Stimulated activated CD8-positive, alpha-beta memory T cell treated with anti-CD3 and anti-CD28 coated beads, Interleukin-7, amount 100 ng/mL, for 48 hours (primary cell): ENCODE data around the gene PIGO.

Experiments used
- DNase-seq, 2 donors: peaks; one replicate each; pipeline ENCODE4 v3.0.0-alpha.2; 2020; ENCODE audit warnings: low read depth in 1 of 2; ENCODE audit errors: extremely low read depth in 1 of 2

PIGO gene

DNA sequence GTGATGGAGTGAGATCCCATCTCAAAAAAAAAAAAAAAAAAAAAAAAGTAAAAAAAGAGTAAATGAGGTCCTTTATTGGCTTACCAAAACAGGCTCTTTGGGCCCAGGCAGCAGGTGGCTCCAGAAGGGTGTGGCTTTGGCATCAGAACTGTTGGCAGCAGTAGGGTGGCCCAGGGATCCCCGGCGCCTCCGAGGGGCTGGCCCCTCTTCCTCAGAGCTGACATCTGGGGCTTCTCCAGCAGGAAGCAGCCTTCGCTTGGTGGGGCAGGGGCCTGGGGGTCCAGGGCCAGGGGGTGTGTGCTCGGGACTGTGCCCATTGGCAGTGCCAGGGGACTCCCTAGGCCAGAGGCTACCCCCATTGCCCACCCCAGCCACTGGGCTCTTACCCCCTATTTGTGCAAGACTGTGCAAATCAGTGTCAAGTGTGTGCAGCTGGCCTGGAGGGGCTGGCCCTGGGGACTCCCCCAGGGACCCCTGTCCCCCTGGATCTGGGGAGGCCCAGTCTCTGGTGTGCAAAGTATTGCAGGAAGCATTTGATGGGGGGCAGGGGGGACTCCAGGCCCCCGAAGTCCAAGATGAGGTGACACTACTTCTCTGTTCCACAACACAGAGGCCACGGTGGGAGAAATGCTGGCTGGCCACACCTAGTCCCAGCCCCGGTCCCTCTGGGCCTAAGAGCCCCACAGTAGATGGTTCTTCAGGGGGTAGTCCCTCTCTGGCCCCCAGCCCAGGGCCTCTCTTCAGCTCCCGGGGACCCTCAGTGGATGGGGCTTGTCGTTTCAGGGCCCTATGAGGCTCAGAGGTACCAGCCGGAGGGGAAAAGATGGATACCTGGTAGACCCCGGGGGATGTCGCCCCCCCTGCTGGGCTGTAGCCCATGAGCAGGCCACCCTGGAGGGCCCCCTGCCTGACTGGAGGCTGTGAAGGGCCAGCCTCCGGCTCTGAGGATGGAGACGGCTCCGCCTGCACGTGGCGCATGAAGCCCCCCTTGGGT is 11.2 kb upstream of the PIGO start:
- DNase-seq: no peak

GRCh38 chr9:35106343-35106730 is 9.9 kb upstream of the PIGO start:
- DNase-seq: no peak

- no peak for DNase-seq
Measured at GRCh38 chr9:35105571-35106342, 9.4 kb upstream of the PIGO start.

DNA sequence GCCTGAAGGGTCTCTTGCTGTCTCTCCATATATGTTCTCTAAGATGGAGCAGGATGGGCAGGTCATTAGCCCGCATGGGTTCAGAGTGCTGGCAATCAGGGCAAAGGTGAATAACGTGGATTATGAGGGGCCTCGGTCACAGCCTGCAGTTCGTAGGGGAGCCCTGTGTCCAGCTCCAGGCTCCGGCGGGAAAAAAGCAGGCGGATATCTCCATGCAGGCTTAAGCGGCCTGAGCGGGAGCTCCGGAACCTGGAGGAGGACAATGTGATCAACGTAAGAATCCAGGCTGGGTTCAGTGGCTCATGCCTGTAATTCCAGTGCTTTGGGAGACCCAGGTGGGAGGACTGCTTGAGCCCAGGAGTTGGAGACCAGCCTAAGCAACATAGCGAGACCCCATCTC is 8.7 kb upstream of the PIGO start:
- DNase-seq: no peak

- no peak for DNase-seq
Measured at GRCh38 chr9:35104586-35104985, 8.2 kb upstream of the PIGO start.

DNA sequence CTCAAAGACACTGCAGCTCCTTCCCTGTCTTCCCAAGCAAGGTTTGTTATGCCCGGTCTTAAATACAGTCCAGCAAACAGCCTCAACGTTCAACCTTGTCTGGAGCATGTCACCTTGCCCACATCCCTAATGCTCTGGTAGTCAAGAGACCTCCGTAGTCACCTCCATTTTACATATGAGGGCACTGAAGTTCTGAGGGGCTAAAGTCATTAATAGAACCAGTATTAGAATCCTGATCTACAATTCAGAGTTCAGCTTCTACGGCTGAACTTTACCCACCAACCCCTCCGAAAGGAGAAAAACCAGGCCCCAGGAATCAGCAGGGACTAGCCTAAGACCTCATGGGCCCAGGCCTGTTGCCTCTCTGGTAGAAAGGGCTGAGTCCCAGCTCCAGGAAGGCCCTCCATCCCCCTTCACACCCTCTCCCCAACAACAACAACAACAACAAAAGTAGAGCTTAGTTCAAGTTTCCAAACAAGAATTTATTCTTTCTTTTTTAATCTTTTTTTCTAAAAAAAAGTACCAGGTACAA is 7.3 kb upstream of the PIGO start:
- DNase-seq: no peak

- peak; percentile 80 to 92 for DNase-seq
Measured at GRCh38 chr9:35102769-35103659, 6.6 kb upstream of the PIGO start, which contains the start of gene STOML2. Gene STOML2, minus strand, starts transcription at chr9:35103131. Its CDS starts 37 bp downstream, at chr9:35103094.

DNA sequence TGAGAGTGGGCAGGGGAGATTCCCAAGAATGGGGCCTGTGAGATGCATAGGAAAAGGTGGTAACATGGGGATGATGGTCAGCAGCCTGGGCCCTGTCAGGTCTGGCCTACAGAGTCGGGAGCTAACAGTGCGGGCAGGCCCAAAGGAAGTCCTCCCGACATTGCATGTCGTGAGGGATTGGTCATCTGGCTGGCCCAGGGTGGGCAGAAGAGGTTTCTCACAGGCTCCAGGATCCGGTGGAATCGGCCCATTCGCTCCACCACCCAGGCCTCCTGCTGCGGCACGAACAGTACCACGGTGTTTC is 6.0 kb upstream of the PIGO start:
- no peak for DNase-seq

DNA sequence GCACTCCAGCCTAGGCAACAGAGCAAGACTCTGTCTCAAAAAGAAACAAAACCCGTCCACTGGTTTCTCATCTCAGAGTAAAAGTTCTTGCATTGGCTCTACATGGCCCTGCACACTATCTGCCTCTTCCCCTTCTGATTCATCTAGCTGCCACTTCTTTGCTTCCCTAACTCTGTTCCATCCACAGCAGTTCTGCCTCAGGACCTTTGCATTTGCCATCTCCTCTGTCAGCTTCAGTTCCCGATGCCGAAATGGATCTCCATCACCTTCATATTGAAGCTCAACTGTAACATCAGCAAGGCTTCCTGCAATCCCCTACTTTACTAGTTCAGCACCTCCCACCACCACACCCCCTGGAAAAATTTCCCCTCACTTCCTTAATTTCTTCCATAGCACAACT is 1.2 kb upstream of the PIGO start:
- DNase-seq: no peak

DNA sequence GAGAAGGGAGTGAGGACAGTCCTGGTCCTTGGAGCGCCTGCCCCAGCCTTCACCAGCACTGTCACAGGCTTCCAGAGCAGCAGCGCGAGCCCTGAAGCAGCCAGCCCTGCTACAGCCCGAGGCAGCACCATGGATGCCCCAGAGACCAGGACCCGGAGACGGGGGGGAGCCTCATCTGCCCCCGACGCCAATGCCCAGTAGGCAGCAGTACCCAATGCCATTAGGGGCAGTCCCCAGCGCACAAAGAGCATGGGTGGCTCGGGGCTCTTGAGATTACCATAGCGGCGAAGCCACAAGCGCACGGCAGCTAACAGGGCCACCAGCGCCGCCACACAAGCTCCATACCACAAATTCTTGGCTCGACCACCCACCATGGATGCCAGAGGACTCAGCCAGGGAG is 4.9 kb downstream of the PIGO start:
- DNase-seq: no peak

DNA sequence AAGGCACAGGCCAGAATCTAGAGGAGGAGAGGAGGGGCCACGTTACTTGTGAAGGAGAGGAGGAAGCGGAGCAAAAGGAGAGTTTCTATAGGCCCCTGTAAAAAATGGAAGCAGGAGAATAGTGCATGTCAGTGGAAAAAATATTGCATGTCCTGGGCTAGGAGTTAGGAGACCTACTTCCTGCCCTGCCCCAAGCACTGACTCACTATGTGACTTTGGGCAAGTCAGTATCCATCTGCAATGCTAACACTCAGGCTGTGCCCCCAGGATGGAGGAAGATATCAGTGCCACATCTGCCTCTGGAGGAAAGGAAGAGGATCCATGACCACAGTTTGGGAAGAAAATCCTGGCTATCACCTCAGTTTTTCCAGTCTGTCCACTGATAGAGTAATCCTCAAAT is 7.0 kb downstream of the PIGO start:
- no peak for DNase-seq

- no peak for DNase-seq
Measured at GRCh38 chr9:35085078-35085477, 11.3 kb downstream of the PIGO start.

GRCh38 chr9:35079426-35080341 is 16.7 kb downstream of the PIGO start, which contains the start of gene FANCG:
Gene FANCG, minus strand, starts transcription at chr9:35079942. Its CDS starts 418 bp downstream, at chr9:35079524.
- DNase-seq: peak; percentile 79 to 82

GRCh38 chr9:35079041-35079425 is 17.4 kb downstream of the PIGO start:
- DNase-seq: no peak

- no peak for DNase-seq
Measured at GRCh38 chr9:35078066-35078465, 18.3 kb downstream of the PIGO start.

GRCh38 chr9:35076848-35077247 is 19.5 kb downstream of the PIGO start:
- DNase-seq: no peak

DNA sequence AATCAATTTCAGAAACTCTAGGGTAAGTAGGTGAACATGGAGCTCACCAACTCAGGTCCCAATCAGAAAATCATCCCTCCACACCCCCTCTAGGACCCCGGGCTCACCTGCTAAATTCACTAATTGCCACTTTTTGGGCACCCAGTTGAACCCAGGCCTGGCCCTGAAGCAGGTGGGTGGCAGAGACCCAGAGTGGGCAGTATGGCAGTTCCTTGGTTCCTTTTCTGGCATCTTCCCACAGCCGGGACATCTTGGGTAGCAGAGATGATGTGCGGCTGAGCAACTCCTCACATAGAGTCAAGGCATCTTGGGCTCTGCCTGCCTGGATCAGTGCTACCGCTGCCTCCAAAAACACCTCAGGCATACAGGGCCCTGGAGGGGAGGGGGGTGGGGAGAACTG is 21.0 kb downstream of the PIGO start:
- DNase-seq: no peak

DNA sequence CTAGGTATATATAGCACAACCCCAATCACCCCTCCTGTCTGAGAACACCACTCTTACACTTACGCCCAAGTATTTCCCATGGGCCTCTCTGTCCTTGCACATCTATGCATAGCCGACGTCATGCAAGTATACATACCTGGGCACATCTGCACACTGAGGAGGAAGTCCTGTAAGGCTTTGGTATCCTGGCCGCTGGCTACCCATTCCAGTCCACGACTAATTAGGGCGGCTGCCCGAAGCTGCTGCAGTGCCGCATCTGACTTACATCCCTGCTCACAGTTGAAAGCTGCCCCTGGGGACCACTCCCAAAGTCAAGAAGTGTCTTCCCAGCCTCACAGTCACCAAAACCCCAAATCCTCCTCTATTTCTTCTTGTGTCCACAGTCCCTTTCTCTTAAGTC is 21.6 kb downstream of the PIGO start:
- DNase-seq: no peak

DNA sequence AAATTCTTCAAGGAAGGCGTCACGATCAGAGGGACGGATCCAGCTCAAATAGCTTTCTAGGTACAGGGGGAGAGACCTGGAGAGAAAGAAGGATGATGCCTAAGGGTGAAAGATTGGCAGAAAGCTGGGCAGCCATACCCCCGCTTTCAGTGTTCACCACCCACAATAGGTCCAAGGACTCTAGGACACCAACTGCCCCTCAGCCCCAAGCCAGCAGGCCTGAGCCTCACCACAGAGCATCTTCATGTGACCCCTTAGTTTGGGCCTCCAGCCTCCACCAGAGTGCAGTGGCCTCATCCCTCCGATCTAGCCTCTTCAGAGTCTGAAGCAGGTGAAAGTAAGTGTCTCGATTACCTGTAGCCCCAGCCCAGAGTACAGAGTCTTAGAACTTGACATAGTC is 22.2 kb downstream of the PIGO start:
- no peak for DNase-seq

- DNase-seq: no peak
Measured at GRCh38 chr9:35073279-35073612, 23.1 kb downstream of the PIGO start.
